ENCODE data around the gene AIFM1.
A peak's percentile ranks its signal among the peaks of the same experiment; 100 is the strongest.

DNA sequence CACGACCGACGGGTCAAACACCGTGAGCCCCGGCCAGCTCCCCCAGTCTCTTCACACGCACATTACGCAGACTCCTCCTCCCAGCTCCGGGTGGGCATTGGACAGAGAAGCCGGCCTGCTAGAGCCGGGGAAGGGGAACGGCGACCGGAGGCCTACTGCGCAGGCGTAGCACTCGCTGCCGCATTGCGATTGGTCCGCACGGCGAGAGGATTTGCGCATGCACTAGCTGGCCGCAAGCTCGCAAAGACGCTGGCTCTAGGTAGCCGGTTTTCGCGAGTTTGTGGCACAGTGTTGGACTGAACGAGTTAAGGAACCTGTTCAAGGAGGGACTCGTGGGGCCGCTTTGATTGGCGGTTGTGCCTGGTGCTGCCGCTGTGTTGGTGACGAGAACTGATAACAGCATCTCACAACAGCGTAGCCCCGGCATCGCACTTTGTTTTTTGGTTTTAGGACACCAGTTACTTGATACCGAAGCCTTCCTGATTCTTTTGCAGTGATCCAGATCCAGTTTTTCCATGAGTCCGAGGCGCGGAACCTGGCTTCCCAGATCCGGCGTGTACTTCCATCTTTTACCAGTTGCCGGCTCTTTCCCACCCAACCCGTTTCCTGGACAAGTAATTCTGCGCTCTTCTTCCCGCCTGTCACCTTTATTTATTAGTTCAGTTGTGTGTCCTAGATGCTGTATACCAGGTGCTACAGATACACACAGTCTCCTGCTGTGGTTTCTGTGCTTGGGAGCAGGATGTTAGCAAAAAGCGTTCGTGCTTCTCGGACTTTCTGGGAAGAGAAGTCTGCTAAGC lies at the start of gene AIFM1:
- no peak for TF ChIP-seq MYC (IDR thresholded peaks at IDR 0.05; ENCODE audit: low read depth, low read length)
- peak; percentile 88 for TF ChIP-seq POLR2A (IDR thresholded peaks at IDR 0.05; ENCODE audit: low read depth, low read length)

All from endothelial cell of umbilical vein (primary cell).